Fibroblast of pulmonary artery (primary cell): Measurements from ENCODE around the gene CPPED1.
A peak's percentile ranks its signal among the peaks of the same experiment; 100 is the strongest.

Source experiments
- DNase-seq: peaks from one replicate; pipeline ENCODE4 v3.0.0-alpha.2; 2010; ENCODE audit warnings: low read depth
- H3K4me3 ChIP-seq: replicated peaks from 2 replicates; pipeline ENCODE4 v1.5.1; 2011; ENCODE audit warnings: low read depth, mild to moderate bottlenecking, control low read depth, low read length, moderate library complexity
- TF ChIP-seq, protein P1 (sequence below): IDR thresholded peaks from 2 replicates; pipeline ENCODE4 v1.5.1; 2011; ENCODE audit warnings: mild to moderate bottlenecking, control low read depth, low read length, inconsistent platforms; ENCODE audit errors: missing control alignments

The CPPED1 gene, protein sequence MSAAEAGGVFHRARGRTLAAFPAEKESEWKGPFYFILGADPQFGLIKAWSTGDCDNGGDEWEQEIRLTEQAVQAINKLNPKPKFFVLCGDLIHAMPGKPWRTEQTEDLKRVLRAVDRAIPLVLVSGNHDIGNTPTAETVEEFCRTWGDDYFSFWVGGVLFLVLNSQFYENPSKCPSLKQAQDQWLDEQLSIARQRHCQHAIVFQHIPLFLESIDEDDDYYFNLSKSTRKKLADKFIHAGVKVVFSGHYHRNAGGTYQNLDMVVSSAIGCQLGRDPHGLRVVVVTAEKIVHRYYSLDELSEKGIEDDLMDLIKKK

DNA sequence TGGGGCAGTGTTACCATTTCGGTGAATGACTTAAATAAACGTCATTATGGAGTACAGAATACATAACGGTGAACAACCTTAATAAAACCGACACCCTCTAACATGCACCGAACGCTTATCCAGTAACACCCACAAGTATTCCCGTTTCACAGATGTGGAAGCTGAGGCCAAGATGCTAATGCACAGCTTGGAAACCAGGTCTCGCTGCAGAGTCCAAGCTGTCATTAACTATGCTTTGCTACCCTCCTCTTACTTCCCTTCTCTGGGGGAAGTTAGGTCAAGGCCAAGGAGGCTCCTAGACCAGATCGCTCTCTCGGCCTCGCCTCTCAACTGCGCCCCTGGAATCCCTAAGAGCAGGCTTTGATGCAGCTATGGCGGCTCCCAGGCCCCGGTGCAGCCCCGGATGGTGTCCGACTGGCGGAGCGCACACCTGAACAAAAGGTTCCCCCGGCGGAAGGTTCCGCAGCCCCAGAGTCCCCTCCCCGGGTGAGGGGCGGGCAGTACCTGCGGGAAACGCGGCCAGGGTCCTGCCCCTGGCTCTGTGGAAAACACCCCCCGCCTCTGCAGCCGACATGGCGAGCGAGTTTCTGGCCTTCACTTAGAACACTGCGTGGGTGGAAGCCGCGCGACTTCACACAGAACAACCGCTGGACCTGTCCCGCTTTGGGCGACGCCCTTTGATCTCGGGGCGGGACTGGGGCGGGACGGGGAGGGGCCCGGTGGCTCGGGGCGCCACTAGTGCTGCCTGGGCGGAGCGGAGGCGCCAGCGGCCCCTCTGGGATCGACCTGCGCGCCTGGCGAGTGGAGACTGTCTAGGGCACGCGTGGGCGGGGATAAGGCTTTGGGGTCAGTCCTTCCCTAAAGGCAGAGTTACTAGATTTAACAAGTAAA lies at the start of gene CPPED1:
CPPED1 (minus strand) TSS at position 685 of the 891 bp plus-strand sequence; CDS start at position 574, 111 bp downstream.
- peak within 1 kb of the TSS; percentile 81 for H3K4me3 ChIP-seq
- DNase-seq, result peak; percentile 95
- TF ChIP-seq, protein P1, sequence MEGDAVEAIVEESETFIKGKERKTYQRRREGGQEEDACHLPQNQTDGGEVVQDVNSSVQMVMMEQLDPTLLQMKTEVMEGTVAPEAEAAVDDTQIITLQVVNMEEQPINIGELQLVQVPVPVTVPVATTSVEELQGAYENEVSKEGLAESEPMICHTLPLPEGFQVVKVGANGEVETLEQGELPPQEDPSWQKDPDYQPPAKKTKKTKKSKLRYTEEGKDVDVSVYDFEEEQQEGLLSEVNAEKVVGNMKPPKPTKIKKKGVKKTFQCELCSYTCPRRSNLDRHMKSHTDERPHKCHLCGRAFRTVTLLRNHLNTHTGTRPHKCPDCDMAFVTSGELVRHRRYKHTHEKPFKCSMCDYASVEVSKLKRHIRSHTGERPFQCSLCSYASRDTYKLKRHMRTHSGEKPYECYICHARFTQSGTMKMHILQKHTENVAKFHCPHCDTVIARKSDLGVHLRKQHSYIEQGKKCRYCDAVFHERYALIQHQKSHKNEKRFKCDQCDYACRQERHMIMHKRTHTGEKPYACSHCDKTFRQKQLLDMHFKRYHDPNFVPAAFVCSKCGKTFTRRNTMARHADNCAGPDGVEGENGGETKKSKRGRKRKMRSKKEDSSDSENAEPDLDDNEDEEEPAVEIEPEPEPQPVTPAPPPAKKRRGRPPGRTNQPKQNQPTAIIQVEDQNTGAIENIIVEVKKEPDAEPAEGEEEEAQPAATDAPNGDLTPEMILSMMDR, result no peak

DNA sequence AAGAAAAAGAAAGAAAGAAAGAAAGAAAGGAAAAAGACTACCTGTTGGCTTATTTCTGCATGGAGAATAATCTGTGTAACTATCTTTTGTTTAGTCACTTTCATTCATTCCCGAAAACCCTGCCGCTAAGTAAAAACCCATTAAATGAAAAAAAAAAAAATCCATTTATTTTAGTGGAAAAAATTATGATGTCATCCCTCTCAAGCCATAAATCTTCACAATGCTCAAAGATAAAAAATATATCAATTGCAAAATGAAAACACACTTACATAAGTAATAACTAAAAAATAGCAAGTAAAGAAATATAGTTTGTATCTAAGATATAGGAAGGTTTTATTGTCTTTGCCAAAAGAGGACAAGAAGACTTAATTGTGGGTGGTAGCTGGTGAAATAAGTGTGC lies 46.5 kb upstream of the CPPED1 start:
- no peak overlapping the region for H3K4me3 ChIP-seq
- TF ChIP-seq, protein P1, result no peak
- DNase-seq, result no peak

DNA sequence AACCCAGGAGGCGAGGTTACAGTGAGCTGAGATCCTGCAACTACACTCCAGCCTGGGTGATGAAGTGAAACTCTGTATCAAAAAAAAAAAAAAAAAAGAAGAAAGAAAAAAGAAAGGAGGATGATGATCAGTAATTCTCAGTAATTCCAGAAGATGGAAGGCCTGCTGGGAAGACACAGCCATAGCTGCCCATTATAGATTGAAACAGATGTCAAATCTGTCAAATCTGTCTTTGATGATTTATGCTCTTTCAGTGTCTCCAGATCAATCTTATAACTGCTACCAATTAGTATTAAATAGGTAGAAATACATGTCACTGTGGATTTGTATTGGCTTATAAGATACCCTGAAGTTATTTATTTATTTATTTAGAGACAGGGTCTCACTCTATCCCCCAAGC lies 42.9 kb upstream of the CPPED1 start:
- no peak for DNase-seq
- TF ChIP-seq, protein P1, result no peak
- no peak overlapping the region for H3K4me3 ChIP-seq

DNA sequence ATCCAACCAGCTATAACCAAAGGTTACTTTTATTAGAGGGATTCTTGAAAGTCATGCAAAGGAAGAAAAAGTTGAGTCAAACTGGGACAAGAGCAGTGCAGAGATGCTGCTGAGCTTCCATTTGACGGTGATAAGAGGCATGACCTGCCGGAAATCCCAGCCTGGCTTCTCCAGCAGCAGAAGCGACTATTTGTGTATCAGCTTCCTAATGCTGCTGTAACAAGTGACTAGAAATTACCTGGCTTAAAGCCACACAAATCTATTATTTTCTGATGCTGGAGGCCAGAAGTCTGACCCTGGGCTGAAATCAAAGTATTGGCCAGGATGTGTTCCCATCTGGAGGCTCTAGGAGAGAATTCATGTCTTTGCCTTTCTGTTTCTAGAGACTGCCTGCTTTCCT lies 41.6 kb upstream of the CPPED1 start:
- DNase-seq, result no peak
- H3K4me3 ChIP-seq, result no peak overlapping the region
- TF ChIP-seq, protein P1, result no peak

DNA sequence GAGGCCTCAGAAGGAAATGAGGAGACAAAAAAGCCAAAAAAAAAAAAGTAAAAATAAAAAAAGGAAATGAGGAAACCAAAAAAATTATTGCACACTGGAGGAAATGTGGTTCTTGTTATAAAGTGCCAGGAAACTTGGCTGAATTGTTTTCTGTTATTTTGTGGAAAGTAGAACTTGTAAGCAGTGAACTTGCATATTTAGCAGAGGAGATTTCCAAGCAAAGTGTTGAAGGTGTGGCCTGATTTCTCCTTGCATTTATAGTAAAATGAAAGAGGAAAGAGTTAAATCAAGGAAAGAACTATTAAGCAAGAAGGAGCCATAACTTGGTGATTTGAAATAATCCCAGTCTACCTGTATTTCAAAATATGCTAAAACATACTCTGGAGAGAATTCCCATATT lies 34.1 kb upstream of the CPPED1 start:
- TF ChIP-seq, protein P1, result no peak
- DNase-seq, result no peak
- H3K4me3 ChIP-seq, result no peak overlapping the region

DNA sequence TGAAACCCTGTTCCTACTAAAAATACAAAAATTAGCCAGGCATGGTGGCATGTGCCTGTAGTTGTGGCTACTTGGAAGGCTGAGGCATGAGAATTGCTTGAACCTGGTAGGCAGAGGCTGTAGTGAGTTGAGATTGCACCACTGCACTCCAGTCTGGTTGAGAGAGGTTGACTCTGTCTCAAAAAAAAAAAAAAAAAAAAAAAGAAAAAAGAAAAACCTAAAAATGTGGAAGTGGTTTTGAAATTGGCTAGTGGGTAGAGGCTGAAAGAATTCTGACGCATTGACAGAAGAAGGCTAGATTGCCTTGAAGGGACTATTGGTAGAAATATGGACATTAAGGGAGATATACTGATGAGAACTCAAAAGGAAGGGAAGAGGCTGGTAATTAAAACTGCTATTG lies 33.6 kb upstream of the CPPED1 start:
- DNase-seq, result no peak
- no peak overlapping the region for H3K4me3 ChIP-seq
- TF ChIP-seq, protein P1, result no peak
